Skeletal muscle tissue (tissue), 4 donors: Measurements from ENCODE around the gene SLC8A1. TPM values are rescaled to one million over a fixed set of nuclear protein-coding genes. Genes with fewer than 3 reads are reported as not detected.

ENCODE experiments used
- H3K27ac ChIP-seq: one replicate; pipeline ENCODE4 v1.7.0; 2013; ENCODE audit warnings: mild to moderate bottlenecking, low read depth, low read length, inconsistent platforms
- H3K27me3 ChIP-seq, 3 donors: one replicate each; pipeline ENCODE4 v1.7.0; 2013; ENCODE audit warnings: low read length in 3 of 3; ENCODE audit not compliant: control insufficient read depth in 3 of 3, insufficient read depth in 3 of 3
- H3K36me3 ChIP-seq, 3 donors: one replicate each; pipeline ENCODE4 v1.7.0; 2013; ENCODE audit warnings: low read length in 3 of 3; ENCODE audit not compliant: control insufficient read depth in 3 of 3, insufficient read depth in 3 of 3
- H3K4me1 ChIP-seq, 3 donors: one replicate each; pipeline ENCODE4 v1.7.0; 2013; ENCODE audit warnings: low read length in 3 of 3, mild to moderate bottlenecking in 3 of 3; ENCODE audit not compliant: control insufficient read depth in 3 of 3, insufficient read depth in 3 of 3
- H3K4me3 ChIP-seq, 3 donors: one replicate each; pipeline ENCODE4 v1.7.0; 2013; ENCODE audit warnings: low read length in 3 of 3
- H3K9ac ChIP-seq, 3 donors: one replicate each; pipeline ENCODE4 v1.7.0; 2013; ENCODE audit warnings: low read length in 3 of 3, mild to moderate bottlenecking in 3 of 3, moderate library complexity in 2 of 3, low read depth in 1 of 3
- H3K9me3 ChIP-seq, 3 donors: one replicate each; pipeline ENCODE4 v1.7.0; 2013; ENCODE audit warnings: low read length in 3 of 3; ENCODE audit not compliant: control insufficient read depth in 3 of 3
- total RNA-seq: library from RNA; depleted of rRNA; stranded (reverse); fragments of >200 nt; gene quantifications from one replicate; pipeline ENCODE4 v1.2.3, GENCODE V29; 2014
- donor health status: Osteomylitis.

SLC8A1 gene
- total RNA-seq, 1 donor from 2014 or later = 45.9 TPM

DNA sequence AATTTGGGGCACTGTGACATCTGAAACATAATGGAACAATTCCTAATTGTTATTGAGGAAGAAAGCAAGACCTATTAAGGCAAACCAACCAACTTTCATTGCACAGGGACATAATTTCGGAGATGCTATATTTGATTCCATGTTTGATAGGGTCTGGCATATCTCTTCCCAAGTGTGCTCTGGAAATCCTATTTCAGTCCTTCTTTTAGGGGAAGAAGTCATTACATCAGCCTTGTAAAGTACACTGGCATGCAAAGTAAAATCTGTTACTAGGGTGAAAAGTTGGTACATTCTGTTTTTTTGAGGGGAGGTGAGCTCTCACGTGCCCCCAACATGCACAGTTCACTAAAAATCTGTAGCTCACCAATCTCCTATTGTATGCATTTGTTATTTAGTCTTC, 172.4 kb downstream of the SLC8A1 start:
- H3K4me1 ChIP-seq = peaks cover 10 to 24% (median 21%) of the 10 kb centered on the region in 3 donors
- H3K27me3 ChIP-seq = no peaks in the 10 kb centered on the region
- H3K9ac ChIP-seq = peak overlapping the region in 2 of 3 donors; percentile 43 to 52
- no peak overlapping the region for H3K27ac ChIP-seq
- H3K9me3 ChIP-seq = no peaks in the 10 kb centered on the region
- H3K36me3 ChIP-seq = no peaks in the 10 kb centered on the region
- H3K4me3 ChIP-seq = peak overlapping the region in 1 of 3 donors; percentile 43

DNA sequence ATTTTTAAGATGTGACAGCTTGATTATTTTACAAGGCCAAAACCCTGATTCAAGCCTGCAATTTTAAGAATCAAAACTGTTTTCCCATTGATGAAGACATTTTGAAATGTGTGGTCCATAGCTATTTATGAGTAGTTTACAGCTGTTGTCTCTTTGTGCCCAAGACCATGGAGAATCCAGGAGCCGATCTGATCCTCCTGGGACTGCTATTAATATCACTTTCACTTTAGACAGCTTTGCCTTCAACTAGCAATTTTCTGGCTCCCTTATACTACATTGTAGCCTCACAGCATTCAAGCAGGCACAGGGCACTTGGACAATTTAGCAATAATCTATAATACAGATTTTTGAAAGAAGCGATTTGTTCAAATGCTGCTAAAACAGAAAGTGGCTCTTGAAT, 172.9 kb downstream of the SLC8A1 start:
- Histone ChIP-seq H3K27ac (no peak overlapping the region), H3K4me3 (peak overlapping the region in 1 of 3 donors; percentile 43), H3K36me3 (no peaks in the 10 kb centered on the region), H3K9ac (peak overlapping the region in 2 of 3 donors; percentile 43 to 52), H3K4me1 (peaks cover 10 to 24% (median 21%) of the 10 kb centered on the region in 3 donors), H3K27me3 (no peaks in the 10 kb centered on the region), H3K9me3 (no peaks in the 10 kb centered on the region)

DNA sequence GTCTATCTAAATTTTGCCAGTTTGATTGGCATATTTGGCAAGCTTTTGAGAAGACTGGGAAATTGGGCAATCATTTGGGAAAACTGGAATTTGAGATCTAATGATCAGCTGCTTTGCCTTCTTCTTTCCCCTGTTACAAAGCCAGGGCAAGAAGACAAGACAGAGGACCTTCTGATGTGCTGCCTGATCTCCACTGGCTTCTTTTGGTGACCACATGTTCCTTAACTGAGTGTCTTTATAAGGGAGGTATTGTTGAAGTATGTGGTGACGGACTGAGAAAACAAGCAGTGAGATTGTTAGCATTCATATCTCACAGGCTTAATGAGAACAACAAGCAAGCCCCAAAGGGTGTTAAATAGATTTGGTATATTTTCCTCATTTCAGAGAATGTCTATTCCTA, 175.8 kb downstream of the SLC8A1 start:
- Histone ChIP-seq H3K4me1 (peaks cover 3 to 9% (median 9%) of the 10 kb centered on the region in 3 donors), H3K27me3 (no peaks in the 10 kb centered on the region), H3K36me3 (no peaks in the 10 kb centered on the region), H3K27ac (no peak overlapping the region), H3K4me3 (no peak overlapping the region), H3K9me3 (no peaks in the 10 kb centered on the region), H3K9ac (no peak overlapping the region)

DNA sequence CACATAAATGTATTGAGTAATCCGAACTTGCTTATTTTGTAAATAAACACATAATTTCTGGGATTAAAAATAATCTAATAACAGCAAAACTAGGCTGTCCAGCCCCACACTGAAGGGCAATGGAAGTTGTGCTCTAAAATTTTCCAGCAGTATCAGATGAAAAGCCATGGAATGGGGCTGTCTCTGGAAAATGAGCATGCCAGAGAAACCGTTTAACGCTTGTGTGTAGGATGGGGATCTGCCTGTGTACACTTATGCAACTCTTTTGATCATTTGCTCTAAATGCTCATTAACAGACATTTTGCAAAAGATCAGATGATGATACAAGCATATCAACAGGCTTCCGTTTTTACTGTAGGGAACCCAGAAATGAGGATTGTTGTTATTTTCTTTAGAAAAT, 177.6 kb downstream of the SLC8A1 start:
- Histone ChIP-seq H3K27ac (no peak overlapping the region), H3K9me3 (no peaks in the 10 kb centered on the region), H3K9ac (no peak overlapping the region), H3K4me1 (peaks cover 0 to 6% (median 0%) of the 10 kb centered on the region in 3 donors), H3K27me3 (no peaks in the 10 kb centered on the region), H3K4me3 (no peak overlapping the region), H3K36me3 (no peaks in the 10 kb centered on the region)

DNA sequence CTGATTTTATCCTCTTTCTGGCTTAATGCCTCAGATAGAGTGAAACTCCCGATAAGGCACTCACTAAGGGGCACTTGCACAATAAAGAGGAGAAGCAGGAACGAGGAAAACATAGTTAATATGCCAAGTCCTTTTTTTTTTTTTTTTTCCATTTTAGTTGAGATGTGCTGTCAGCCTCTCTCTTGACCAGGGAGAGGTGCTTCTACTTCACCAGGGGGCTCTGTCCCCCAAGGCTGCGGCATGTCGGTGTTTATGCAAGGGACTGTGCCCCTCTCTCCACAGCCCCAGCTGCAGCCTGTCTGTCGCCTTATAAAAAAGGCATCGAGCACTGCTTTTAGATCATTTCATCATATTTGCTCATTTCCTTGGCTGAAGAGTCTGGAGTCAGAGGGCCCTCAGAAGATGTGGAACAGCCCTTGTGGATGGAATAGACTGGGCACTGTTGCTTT, 178.1 kb downstream of the SLC8A1 start:
- Histone ChIP-seq H3K27me3 (no peaks in the 10 kb centered on the region), H3K9me3 (no peaks in the 10 kb centered on the region), H3K27ac (no peak overlapping the region), H3K36me3 (no peaks in the 10 kb centered on the region), H3K9ac (no peak overlapping the region), H3K4me3 (no peak overlapping the region), H3K4me1 (peaks cover 0 to under 1% (median 0%) of the 10 kb centered on the region in 3 donors)

DNA sequence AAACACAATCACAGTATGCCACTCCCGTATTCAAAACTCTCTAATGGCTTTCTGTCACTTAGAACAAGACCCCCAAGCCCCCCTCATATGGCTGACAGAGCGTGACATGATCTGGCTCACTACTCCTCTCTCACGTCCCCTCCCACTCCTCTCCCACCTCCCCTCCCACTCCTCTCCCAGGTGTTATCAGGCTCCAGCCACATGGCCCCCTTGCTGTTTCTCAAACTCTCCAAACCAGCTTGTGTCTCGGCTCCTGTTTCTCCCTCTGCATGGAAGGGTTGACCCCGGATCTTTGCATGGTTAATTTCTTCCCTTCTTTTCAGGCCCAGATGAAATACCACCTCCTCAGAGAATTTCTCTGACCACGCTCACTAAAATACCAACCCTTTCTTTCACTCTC, 180.8 kb downstream of the SLC8A1 start:
- H3K4me1 ChIP-seq = no peaks in the 10 kb centered on the region
- H3K9ac ChIP-seq = no peak overlapping the region
- no peaks in the 10 kb centered on the region for H3K36me3 ChIP-seq
- H3K27me3 ChIP-seq = no peaks in the 10 kb centered on the region
- H3K27ac ChIP-seq = no peak overlapping the region
- no peak overlapping the region for H3K4me3 ChIP-seq
- H3K9me3 ChIP-seq = no peaks in the 10 kb centered on the region

DNA sequence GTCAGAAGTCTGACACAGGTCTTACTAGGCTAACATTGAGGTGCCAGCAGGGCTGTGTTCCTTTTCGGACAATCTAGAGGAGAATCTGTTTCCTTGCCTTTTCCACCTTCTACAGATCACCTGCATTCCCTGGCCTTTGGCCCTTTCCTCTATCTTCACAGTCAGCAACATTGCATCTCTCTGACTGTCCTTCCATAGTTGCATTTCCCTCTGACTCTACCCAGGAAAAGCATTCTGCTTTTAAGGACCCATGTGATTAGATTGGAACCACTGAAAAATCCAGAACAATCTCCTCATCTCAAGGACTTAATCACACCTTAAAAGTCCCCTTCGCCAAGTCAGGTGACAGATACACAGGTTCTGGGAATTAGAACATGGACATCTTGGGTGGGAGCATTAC, 181.5 kb downstream of the SLC8A1 start:
- no peaks in the 10 kb centered on the region for H3K4me1 ChIP-seq
- H3K27ac ChIP-seq = no peak overlapping the region
- no peaks in the 10 kb centered on the region for H3K36me3 ChIP-seq
- no peak overlapping the region for H3K9ac ChIP-seq
- H3K4me3 ChIP-seq = no peak overlapping the region
- no peaks in the 10 kb centered on the region for H3K9me3 ChIP-seq
- H3K27me3 ChIP-seq = no peaks in the 10 kb centered on the region

DNA sequence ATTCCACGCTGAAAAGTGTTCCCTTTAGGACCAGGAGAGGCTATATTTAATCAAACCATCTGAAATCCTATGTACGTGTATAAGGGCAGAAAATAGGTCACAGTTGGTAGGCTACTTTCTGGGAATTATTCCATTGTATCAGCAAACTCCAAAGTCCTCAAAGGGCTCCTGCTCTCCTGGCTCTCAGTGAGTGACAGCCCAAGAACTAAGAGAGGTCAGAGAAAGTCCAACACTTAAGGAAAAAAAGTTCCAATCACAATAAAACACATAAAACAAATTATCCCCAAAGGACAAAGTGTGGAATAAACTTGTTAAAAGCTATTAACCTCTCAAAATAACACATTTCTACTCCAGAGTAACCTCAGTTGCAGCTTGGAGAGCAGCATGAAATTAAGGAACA, 183.3 kb downstream of the SLC8A1 start:
- Histone ChIP-seq H3K4me3 (no peak overlapping the region), H3K27ac (no peak overlapping the region), H3K36me3 (no peaks in the 10 kb centered on the region), H3K9ac (no peak overlapping the region), H3K4me1 (no peaks in the 10 kb centered on the region), H3K9me3 (no peaks in the 10 kb centered on the region), H3K27me3 (no peaks in the 10 kb centered on the region)

DNA sequence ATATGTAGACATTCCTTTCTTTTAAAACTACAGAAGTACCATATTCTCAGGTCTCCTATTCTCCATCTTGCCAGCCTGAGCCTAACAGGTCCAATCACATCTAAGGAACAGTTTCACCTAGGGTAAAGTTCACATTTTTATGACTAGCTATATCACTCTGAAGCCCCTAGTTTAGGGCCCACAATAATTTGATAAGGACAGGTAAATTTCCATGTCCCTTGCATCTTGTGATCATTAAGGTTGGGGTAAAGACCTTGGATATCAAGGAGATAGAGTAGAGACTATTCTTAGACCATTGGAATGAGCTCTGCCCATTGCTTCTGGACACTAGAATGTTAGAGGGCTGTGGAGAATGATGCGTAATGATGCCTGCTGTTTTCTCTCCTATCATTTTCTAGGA, 185.7 kb downstream of the SLC8A1 start:
- H3K27ac ChIP-seq = no peak overlapping the region
- no peak overlapping the region for H3K9ac ChIP-seq
- no peaks in the 10 kb centered on the region for H3K36me3 ChIP-seq
- no peaks in the 10 kb centered on the region for H3K4me1 ChIP-seq
- no peaks in the 10 kb centered on the region for H3K27me3 ChIP-seq
- no peak overlapping the region for H3K4me3 ChIP-seq
- no peaks in the 10 kb centered on the region for H3K9me3 ChIP-seq

DNA sequence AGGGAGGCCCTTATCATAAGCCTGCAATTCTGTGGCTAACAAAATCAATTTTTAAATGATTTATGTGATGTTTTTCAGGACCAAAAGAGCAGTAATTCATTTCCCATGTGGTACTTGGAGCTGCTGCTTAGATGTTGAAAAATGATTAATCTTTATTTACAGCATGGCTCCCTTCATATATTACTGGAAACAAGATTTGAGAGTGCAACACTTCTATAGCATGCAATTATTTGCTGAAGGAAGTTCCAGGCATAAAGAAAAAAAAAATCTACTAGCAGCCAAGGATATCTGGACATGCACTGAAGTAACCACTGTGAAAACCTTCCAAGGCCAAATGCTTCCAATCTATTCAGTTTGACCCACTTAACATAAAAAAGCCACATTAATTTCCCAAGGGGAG, 186.3 kb downstream of the SLC8A1 start:
- Histone ChIP-seq H3K9ac (no peak overlapping the region), H3K27ac (no peak overlapping the region), H3K4me3 (no peak overlapping the region), H3K27me3 (no peaks in the 10 kb centered on the region), H3K9me3 (no peaks in the 10 kb centered on the region), H3K36me3 (no peaks in the 10 kb centered on the region), H3K4me1 (no peaks in the 10 kb centered on the region)

DNA sequence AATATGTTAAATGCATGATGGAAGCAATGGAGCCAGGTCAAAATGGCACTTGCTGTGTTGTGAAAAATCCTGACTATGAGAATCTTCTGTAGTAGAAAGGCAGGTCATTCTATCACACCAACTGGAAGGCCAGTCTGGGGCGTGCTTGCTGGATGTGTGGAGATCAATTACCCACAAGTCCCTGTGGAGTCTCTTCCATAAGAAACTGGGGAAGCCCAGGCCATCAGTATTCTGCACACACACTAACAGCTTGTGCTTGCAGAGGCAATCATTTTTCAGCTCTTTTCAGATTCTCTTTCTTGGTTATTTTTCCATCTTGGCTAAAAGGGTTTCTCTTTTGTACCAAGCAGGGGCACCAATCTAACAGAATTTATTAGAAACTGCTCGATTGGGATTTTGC, 190.8 kb downstream of the SLC8A1 start:
- Histone ChIP-seq H3K9ac (no peak overlapping the region), H3K9me3 (no peaks in the 10 kb centered on the region), H3K27me3 (no peaks in the 10 kb centered on the region), H3K4me1 (no peaks in the 10 kb centered on the region), H3K4me3 (no peak overlapping the region), H3K36me3 (no peaks in the 10 kb centered on the region), H3K27ac (no peak overlapping the region)
